GM19468 (cell line): ENCODE results near the gene FUBP3.

Experiments
- ATAC-seq: cut with Tn5 transposase; IDR thresholded peaks from one replicate; pipeline ENCODE4 v1.9.1; 2021; ENCODE audit warnings: mild to moderate bottlenecking, moderate library complexity, moderate number of reproducible peaks; ENCODE audit not compliant: unreplicated experiment; ENCODE audit errors: extremely low read depth

FUBP3 gene

DNA sequence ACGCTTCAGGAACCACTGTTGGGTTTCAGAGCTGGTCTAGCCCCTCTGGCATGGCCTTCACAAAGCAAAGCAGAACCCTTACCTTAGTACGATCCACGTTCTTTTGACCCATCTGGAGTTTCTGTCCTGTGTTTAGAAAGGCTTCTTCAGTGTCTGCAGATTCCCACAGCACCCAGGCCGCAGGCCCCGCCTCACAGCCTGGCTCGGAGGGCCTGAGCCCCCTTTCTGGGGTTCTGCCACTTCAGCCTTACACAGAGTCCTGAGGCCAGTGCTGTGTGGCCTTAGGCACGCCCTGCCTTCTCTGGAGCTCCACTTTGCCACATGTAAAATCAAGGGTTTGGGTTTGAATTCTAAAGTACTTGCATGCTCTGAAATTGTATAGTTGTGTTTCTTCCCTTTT, 53.5 kb downstream of the FUBP3 start:
- ATAC-seq, result no peak

DNA sequence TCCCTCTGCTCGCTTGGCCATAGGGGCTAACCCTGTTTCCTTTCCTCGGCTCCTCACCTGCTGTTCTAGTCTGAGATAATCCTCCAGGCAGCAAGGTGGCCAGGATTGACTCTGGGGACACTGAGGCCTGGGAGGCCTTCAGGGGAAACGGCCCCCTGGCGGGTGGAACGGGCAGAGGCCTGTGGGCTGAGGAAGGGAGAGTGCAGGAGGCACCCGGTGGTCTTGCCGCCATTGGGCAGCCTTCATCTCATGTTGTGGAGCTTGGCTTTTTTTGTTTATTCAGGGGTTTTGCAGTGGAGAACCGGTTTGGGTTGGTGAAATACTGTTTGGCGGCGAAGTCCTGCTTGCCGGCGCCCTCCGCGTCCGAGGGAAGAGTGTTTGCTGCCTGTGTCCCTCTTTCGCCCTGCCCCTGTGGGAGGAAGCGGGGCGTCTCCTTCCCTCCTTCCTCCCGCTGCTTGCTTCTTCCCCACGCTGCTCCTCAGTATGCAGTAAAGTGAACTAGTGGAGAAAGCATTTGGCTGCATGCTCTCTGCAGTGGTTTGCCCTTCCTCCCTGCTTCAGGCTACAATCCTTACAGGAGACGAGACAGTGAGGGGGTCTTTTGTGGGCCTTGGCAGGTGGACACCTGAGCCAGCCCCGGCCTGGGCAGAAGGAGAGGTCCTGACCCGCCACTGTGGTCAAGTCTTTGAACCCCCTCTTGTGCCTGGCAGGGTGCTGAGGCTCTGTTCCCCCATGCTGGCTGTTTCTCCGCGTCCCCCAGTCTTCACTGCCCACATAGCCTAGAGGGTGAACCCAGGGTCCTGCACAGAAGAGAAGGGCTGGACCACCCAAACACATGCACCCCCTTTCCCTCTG, 54.2 kb downstream of the FUBP3 start:
- ATAC-seq, result no peak

DNA sequence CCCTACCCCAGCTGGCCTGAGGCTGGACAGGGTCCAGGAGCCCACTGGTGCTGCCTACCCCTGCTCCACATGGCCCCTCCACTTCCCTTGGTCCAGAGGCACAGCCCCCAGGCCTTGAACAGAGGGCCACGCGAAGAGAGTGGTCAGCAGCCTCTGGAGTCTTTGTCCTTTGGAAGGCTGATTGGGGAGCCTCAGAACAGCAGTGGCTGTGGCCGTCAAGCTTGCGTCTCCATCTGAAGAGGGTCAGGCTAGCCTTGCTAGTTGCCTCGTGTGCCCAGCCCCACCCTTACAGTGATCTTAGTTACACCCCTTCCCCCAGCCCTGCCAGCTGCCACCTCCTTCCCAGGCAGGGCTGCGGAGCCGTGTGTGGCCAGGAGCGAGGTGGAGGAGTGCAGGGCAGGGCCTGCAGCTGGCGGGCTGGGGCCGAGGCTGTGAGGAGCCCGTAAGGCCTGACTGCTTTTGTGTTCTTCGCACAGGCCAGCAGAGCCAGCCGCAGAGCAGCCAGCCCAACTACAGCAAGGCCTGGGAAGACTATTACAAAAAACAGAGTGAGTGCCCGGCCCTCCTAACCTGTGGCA, 54.9 kb downstream of the FUBP3 start:
- no peak for ATAC-seq

DNA sequence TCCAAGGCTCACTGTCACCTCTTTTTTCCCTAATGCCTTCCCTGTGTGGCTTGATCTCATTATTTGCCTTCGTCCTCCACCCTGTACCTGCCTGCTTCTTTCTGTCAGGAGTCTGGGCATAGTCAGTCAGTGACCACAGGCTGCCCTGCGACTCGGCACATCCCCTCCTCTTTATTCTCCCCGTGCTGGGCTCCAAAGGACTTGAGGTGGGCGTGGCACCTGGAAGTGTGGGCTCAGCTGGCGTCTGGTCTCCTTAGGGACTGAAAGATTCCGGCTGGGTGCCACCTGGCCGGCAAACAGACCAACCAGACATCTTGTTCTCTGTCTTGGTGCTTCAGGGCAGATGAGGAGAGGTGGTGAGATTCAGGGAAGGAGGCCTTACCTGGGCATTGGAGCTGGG, 55.4 kb downstream of the FUBP3 start:
- no peak for ATAC-seq

DNA sequence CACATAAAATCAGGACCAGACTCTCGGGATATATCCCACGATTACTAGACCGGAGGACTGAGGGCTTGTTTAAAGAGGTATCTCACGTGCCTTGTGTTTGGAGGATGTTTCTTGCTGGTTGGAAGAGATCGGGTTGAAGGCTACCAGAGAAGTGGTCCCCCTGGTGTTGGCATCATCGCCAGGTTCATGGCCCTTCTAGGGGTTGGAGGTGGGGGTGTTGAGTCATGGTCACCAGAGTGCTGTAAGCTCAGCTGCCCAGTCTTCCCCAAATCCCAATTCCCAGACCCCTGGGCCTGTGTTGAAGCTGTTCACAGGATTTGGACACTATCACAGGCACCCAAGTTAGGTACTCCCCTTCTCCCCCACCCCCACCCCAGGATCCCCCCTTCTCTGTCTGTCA, 55.9 kb downstream of the FUBP3 start:
- ATAC-seq, result no peak

DNA sequence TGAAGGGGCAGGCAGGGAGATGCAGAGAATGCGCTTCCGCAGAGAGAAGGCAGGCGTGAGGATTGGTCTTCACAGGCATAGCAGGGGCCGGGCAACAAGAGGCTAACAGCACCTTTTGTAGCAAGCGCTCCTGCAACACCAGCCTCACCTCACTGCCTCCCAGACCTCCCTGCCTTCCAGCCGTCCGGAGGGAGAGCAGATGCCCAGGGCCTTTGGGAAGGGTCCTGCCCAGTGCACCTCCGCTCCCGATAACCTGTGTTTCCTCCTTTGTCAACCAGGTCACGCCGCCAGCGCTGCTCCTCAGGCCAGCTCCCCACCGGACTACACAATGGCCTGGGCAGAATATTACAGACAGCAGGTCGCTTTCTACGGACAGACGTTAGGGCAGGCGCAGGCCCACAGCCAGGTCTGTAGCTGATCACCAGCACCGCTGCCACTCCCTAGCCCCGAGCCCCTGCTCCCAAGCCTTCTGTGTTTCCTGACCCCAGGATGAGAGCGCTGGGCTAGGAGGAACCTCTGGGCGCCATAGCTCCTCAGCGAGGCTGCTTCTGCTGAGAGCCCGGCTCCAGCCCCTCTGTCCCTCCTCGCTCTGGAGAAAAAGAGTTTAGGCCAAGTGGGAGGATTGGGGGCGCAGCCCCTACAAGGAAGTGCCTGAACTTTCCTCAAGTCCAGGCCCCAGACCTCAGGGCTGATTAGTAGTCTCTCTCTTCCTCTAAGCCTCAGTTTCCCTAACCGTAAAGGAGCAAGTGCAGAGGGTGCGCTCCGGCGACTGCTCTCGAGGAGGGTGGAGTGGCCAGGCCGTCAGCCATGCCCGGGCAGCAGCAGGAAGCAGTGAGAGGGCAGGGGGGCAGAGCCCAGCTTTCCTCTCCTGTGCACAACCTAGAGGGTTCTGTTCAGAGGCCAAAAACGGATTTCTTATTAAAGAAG, 56.6 kb downstream of the FUBP3 start:
- ATAC-seq, result no peak

DNA sequence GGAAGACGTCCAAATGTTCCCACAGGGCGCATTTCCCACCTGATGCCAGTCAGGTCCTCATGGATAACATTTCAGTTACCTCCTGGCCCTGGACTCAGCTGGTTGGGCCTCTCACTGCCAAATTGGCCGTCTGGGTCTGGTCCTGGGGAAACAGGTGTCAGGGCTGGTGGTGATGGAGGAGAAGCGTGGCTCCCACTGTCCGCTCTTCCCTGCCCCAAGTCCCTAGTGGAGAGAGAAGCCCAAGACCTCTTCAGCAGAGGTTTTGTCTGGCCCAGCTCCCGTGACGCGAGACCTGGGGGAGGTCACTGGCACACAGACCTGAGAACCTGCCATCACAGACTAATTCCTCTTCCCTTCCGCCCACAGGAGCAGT, 57.3 kb downstream of the FUBP3 start:
- no peak for ATAC-seq

DNA sequence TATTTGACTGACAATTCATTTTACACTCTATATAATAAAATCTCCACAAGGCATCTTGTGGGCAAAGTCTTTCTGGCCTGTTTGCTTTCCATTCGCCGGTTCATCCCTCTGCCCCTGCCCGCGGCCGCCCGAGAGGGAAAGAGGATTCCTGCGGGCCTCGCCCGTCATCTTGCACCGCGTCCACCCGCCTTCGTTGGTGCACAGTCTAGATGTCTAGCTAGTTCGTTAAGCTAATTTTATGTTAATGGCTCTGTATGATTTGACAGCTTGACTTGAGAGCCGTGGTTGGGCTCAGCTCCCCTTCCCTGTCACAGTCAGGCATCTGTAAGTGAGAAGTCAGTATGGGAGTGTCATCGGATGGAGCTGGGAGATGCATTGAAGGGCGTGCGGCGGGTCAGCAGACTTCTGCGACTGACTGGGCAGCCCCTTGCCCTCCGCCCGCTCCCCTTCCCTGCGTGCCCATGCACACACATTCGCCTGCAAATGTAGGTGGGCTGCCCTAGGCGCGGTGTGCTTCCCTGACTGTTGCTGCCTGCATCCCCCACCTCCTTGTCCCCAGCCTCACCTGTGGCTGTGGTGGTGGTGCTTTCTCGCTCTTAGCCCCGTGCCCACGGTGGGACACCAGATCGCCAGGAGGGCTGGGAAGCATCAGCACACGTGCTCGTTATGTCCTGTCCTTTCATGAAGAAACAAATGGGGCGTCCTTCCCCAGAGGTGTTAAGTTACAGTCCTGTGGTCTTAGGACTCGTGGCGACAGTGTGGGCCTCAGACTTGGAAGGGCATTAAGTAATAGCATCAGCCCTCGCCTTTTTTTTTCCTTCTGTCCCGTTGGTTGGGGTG, 59.1 kb downstream of the FUBP3 start:
- ATAC-seq, result no peak

DNA sequence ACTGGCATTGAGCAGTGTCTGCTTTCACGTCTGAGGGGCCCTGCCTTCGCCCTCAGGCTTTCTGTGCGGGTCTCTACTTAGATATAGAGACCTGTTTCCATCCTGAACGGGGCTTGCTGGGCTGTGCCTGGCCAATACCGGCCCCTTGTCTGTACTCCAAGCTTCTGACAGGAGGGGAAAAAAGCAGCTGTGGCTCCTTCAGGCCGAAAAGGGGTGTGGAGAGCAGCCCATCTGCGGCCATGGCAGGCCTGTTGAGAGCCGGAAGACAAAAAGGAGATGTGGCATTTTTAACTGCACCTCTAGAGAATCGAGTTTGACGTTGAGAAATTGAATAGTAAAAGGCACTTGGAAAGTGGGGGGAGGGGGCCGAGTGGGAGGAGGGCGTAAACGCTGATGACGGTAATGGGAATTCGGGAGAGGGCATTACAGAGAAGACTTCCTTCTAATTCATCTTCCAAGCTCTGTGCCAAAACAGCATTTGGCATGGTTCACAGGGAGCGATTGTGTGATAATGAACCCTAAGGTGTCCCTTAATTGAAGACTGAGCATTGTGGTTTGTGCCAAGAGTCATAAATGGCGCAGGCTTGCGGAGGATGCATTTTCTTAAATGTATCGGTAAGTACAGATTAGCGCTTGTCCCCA, 59.9 kb downstream of the FUBP3 start:
- no peak for ATAC-seq

DNA sequence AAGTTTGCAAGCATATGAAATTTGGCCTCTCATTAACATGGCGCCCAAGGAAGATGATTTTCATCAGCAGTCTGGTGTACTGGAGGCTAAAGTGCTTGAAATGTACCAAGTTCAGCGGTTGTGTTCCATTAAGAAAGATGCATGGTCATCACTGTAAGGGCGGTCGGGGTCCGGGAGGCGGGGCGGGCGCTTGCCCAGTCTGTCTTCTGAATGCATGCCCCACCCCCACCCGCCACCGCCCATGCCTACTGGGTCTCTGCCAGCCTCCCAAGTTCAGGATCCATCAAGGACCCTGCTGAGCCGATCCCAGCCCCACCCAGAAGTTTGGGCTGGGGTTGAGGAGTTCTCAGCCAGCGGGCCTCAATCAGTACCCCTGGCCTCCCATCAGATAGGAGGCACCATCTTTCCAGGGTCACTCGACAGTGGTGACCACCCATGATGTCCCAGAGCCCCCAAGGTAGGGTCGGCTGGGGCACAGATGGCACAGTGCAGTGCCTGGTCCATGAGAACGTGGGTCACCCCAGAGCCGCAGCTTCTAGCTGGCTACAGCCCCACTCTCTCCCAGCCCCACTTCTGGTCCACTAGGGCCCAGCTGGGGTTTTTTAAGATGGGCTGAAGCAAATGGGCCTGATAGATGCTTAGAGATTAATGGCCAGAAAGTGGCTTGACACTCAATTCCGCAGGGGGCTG, 60.6 kb downstream of the FUBP3 start:
- ATAC-seq, result no peak

DNA sequence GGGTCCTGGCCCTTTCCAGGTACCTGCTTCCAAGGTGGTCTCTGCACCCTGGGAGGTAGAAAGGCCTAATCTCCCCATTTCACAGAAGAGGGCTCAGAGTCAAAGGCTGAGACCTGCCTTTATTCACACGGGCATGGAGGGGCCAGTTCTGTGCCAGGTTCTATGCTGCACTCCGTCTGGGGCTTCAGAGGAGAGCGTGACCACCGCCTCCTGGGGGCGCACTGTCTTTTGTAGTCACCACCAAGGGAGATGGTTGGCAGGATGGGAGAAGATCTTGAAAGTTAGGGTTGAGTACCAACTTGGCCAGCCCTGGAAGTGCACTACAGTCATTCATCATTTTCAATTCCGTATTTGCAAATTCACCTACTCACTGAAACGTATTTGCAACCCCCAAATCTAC, 61.3 kb downstream of the FUBP3 start:
- no peak for ATAC-seq

DNA sequence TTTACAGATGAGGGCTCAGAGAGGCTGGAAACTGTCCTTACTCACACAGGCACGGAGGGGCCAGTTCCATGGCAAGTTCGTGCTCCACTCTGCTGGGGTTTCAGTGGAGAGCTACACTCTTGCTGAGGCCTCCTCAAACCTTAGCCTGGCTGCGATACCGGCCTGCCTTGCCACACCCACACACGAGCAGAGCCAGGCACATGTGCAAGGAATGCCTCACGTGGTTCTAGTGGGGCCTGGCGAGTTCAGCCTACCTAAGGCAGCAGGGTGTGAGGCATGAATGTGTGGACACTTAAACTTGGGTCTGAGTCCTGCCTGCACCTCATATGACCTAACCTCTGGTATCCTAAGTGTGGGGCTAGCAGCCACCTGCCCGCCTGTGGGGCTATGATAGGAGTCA, 63.5 kb downstream of the FUBP3 start:
- no peak for ATAC-seq

DNA sequence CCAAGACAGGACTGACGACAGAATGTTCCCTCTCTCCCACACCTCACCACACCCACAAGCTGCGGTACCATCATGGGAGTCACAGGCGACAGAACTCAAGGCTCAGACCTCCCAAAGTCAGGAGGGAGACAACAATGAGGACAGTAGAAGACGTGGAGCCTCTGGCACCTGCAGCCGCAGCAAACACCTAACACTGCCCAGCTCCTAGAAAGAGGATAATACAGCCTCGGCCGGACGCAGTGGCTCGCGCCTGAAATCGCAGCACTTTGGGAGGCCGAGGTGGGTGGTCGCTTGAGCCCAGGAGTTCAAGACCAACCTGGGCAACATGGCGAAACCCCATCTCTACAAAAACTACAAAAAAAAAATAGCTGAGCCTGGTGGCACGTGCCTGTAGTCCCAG, 71.8 kb downstream of the FUBP3 start:
- ATAC-seq, result no peak

DNA sequence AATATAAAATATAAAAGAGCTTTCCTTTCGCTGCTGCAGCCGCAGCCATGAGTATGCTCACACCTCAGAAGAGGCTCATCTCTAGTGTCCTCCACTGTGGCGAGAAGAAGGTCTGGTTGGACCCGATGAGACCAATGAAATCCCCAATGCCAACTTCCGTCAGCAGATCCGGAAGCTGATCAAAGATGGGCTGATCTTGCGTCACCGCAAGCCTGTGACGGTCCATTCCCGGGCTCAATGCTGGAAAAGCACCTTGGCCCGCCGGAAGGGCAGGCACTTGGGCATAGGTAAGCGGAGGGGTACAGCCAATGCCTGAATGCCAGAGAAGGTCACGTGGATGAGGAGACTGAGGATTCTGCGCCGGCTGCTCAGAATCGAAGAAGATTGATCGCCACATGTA, 72.4 kb downstream of the FUBP3 start:
- no peak for ATAC-seq

DNA sequence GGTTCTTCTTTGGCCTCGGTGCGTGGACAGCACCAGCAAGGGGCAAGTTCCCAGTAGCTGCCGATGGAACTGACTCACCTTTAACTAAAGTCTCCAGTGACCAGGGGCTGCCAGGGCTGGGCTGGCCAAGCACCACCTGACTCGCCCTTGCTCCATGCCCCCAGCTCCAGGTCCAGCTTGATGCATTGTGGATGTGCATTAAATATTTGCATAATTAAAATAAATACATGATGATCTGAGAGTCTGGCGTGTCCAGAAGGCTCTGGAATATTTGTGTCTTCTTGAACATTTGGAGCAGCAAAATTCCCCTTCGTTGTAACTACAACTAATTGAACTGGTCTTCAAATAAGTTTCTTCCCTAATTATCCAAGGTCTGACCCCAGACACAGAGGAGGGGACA, 75.5 kb downstream of the FUBP3 start:
- no peak for ATAC-seq

DNA sequence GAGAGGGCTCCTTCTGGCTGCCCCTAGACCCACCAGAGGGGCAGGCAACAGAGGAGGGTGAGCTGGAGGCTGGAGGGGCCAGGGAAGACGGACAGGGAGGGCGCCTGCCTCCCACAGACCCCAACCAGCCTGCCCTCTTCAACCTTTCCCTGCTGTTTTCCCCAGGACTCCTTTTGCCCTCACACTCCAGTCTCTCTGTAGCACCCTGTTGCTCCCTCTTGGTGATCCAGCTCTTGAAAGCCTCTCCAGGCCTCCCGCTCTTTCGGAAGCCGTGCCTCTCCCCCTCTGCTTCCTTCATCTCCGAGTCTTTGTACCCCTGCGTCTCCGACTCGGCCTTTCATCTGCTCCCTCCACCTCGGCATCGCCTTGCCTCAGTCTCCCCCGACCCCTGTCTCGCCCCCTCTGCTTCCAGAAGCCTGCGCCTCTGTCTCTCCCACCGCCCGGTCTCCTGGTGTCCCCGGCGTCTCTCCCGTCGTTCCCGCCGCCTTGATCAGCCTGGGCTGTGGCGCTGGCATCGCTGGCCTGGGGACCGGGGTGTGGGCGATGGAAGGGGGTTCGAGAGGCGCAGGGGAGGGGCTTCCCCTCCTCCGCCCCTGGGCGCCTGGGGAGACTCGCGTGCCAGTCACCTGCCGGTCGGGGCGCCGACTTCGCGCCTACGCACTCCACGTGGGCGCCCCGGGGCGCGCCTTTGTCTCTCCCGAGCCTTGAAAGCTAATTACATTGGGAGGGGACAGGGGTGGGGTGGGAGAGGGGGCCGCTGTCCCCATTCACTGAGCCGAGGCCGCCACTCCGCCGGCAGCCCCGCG, 79.7 kb downstream of the FUBP3 start:
- ATAC-seq, result no peak

DNA sequence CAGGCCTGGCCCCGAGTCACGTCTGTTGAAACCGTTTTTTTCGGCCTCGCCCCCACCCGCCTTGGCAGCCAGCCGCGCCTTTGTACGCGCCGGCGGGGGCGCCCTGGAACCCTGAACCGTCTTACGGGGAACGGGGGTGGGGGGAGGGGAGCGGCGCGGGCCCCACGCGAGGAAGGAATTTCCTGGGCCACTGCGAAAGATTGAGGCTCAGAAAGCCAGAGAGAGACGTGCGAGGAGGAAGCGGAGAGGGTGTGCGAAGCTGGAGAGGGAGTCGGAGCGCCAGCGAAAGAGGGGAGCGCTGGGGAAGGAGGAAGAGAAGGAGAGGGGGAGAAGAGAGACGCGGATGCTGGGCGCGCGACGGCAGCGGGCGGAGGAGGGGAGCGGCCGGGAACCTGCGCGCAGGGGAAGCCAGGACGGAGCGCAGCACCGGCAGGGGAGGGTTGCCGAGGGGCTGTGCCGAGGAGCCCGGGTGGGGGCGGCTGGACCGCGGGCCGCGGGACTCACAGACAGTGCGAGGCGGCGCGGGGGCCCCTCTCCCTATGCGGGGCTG, 80.4 kb downstream of the FUBP3 start:
- no peak for ATAC-seq

DNA sequence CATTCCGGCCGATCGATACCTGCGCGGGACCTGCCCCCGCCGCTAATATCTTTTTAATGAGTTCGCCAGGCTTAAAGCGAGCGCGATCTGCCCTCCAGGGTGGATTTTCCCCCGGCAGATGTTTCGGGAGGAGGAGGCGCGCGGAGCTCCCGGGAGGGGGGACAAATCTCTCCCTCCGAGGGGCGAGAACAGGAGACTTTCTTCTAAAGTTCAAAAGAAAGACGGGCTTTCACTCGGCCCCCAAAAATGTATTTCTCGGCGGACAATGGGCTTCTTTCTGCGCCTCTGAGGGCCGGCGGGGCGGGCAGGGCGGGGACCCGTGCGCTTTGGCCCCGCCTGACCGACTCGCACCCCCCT, 80.9 kb downstream of the FUBP3 start:
- ATAC-seq, result no peak
